D341Med (cell line): ENCODE results near the gene PIP5K1C.
A peak's percentile ranks its signal among the peaks of the same experiment; 100 is the strongest.

ENCODE experiments used
- DNase-seq: peaks from one replicate; pipeline ENCODE4 v3.0.0; 2012; ENCODE audit warnings: low spot score

Gene PIP5K1C

GRCh38 chr19:3626473-3627350 lies 73.6 kb downstream of the PIP5K1C start, which contains the start of gene CACTIN:
TSS of gene CACTIN (minus strand) at chr19:3626790. CDS start at chr19:3626762, 28 bp downstream.
- peak; percentile 100 for DNase-seq

- no peak for DNase-seq
These were observed 74.2 kb downstream of the PIP5K1C start for GRCh38 chr19:3625996-3626472.

DNA sequence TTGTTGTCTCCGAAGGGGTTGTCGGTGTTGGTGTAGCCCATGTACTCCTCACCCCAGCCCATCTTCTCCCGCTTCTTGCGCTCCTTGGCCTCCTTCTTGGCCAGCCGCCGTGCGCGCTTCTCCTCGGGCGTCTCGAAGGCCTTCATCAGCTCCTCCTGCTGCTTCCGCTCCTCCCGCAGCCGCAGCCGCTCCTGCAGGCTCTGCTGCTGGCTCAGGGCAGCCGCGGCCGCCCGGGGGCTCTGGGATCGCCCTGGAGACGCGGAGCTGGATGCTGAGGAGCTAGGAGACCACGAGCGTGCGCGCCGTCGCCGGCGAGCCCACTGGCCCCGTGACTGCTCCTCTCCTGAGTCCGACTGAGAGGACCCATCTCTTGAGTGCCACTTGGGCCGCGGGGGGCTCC lies 76.6 kb downstream of the PIP5K1C start:
- DNase-seq, result no peak

GRCh38 chr19:3622224-3622623 lies 78.0 kb downstream of the PIP5K1C start:
- DNase-seq, result no peak

GRCh38 chr19:3621689-3622088 lies 78.6 kb downstream of the PIP5K1C start:
- DNase-seq, result no peak

DNA sequence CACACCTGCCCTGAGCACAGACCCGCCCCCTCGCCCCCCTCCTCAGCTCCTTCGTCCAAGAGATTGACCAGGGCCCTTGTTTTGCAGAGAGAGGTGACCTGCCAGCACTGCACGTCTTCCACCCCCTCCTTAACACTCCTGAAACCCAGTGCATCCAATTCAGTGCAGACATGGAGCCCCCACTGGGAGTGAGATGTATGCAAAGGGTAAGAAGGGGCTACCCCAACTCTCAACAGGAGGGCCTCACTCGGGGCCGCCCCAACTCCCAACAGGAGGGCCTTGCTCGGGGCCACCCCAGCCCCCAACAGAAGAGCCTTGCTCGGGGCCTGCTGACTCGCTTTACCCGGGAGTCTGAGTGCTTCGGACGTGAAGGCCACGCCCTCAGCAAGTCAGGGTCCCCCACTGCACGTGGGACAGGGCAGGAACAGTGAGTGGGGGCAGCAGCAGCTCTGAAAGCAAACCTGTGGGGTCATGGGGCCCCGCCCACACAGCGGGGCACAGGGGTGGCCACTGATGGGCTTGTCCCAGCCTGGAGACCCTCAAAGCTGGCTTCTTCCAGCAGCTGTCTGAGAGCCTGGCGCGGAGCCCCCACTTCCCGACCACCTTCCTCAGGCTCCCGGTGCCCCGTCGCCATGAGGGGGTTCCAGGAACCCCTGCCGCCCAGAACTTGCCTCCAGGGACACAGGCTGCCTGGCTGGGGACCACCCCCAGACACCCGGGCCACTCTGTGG lies 79.3 kb downstream of the PIP5K1C start:
- no peak for DNase-seq

DNA sequence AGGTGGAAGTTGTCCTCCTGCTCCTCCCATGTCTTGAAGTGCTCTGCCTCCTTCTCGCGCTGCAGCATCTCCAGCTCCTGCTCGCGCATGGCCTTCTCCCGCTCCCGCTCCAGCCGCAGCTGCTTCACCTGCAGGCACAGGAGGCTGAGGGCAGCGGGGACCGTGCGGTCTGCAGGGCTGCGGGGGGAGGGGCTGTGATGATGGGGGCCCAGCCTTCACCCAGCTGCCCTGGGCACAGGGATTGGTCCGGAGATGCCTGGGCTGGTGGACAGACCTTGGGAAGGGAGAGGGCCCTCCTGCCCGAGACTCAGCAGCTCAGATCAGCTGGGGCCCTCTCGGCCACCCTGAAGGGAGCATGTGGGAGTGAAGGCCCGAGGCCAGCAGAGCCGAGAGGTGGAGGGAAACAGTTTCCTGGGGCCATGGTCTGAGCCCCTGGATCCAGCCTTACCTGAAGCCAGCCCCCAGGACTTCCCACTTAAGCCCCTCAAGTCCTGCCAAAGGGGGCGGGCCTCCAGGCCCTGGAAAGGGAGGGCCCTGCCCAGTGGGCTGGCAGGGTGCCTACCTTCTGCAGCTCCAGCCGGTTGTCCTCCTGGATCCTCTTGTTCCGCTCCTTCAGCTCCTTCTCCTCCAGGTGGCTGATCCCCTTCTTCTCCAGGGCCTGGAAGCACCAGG lies 80.0 kb downstream of the PIP5K1C start:
- DNase-seq, result no peak

DNA sequence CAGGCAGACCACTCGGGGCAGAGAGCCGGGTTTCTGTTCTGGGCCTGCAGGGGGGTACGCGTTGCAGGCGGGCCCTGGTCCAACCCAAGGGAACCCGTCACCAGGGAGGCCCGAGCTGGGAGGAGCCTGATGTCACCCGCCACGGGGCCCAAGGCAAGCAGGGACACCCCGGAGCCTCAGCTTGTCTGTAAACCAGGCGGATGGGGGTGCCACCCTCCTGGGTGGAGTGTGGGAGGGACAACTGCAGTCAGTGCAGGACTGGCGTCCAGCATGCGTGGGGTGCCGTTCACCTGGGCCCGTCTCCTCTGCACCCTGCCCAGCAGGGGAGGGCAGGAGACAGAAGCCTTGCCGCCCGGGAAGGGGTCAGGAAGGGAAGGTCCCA lies 80.6 kb downstream of the PIP5K1C start:
- no peak for DNase-seq

- DNase-seq, result no peak
These were observed 81.2 kb downstream of the PIP5K1C start for GRCh38 chr19:3618811-3619630.

- DNase-seq, result peak; percentile 83
These were observed 82.0 kb downstream of the PIP5K1C start for GRCh38 chr19:3618144-3618810.

GRCh38 chr19:3617463-3617862 lies 82.8 kb downstream of the PIP5K1C start:
- no peak for DNase-seq

DNA sequence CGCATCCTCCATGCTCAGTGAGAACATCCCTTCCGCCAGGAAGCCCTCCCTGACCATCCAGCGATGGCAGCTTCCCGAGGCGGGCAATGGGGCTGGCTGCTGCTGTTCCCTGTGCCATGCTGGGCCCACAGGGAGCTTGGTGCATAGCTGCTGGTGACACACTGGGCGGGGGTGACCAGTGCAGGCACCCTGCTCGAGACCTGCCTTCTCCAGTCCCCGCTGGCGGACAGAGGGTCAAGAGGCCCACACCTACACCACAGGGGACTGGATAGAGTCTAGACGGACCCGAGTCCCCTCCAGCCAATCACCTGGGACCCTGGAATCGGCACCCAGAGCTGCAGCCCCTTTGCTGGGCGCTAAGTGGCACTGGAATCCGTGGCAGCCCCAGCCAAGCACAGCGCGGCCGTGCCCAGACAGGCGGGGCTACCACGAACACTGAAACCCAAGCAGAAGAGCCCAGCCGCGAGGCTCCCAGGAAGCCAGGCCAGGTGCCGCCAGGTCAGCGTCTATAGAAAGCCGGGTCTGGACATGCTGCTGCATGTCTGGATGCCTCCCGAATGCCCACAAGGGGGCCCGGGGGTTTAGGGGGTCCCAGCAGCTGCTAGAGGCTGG lies 84.6 kb downstream of the PIP5K1C start:
- DNase-seq, result no peak

DNA sequence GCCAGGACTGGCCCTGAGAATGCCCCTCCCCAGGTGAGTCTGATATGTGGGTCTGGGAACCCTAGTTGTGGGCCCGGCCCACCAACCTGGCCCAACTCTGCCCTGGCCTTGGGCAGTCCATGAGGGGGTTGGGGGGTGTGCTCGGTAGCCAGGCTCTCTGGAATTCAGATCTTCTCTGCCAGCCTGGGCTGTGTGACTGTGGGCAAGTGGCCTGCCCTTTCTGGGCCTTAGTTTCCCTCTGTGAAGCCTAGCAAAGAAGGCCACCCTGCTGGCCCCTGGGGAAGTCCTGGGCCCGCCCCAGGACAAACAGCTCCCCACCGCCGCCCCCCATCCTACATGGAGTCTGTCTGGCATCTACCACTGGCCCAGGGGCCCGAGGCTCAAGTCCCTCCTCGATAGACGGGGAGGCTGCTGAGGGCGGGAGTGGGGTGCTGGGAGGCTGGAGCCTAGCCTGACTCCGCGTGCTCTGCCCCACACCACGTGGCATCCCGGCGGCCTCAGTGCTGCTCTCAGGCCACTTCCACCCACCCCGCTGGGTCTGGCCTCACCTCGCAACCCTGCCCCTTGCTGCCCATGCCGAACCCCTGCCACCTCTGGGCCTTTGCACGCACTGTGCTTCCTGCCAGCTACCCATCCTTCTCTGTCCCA lies 85.3 kb downstream of the PIP5K1C start:
- DNase-seq, result no peak

DNA sequence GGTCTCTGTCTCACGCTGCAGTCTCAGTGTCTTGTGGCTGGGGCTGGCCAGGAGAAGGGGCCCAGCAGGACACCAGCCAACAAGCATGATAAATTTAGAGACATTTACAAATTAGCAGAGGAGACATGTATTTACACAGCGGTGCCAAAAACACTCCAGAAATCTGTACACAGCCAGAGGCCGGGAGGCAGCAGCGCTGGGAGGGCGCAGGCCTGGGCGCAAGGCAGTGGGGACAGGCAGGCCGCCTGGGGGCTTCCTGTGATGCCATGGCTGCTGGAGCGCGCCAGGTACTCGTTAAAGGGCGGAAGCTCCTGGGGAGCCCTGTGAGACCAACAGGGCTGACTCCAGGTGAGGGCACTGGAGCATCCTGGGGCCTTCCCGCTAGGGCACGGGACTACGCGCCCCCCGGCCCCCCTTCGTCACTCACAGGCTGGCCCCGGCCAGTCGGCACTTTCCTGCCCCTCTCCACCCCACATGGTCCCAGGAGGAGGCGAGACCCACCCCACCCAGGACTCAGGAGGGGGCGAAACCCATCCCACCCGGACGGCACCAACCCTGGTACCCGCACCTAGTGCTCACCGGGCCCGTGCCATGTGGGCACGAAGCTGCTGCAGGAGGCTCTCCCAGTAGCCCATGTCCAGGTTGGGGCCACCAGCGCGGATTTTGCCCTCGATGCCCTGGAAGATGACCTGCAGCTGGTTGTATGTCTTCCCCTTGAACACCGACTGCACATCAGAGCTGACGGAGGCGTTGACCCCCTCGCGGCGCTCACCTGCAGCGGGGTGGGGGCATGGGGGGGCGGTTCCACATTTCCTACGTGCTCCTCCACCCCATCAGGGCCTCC lies 86.2 kb downstream of the PIP5K1C start:
- no peak for DNase-seq

- no peak for DNase-seq
These were observed 87.1 kb downstream of the PIP5K1C start for GRCh38 chr19:3612901-3613741.

GRCh38 chr19:3612330-3612729 lies 87.9 kb downstream of the PIP5K1C start:
- DNase-seq, result no peak

DNA sequence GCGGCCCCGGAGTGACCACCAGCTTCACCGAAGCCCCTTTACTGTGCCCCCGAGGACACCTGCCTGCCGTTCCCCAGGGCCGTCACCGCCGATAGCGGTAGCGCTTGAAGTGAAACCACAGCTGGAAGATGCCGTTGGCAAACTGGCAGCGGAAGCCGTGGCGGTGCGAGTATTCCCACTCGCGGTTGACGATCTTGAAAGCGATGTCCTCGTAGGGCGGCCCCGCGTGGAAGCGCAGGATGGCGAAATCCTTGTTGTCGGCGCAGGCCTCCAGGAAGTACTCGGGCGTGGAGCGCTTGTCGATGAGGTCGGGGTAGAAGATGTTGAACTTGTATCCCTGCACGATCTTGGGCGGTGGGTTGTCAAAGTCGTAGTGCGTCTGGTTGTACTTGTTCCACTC lies 88.4 kb downstream of the PIP5K1C start:
- no peak for DNase-seq
